WTC11 (cell line): ENCODE measurements around the gene CACNA2D3. TPM values are rescaled to one million over a fixed set of nuclear protein-coding genes. Genes with fewer than 3 reads are reported as not detected.

Experiments
- ATAC-seq: fragments of 200-7000 bp; cut with Tn5 transposase; 2 replicates; pipeline ENCODE4 v1.10.0; 2021; ENCODE audit warnings: mild to moderate bottlenecking, moderate library complexity
- CTCF ChIA-PET: fragments of 300-600 bp; sonication (Branson Sonifier 250); formaldehyde crosslinking; loops from one replicate; lab custom pipeline; 2021; ENCODE audit warnings: antibody characterized with exemption; lab: Charles Lee
- POLR2A ChIA-PET: fragments of 350-600 bp; sonication (Branson Sonifier 250); formaldehyde crosslinking; loops from one replicate; lab custom pipeline; 2021; ENCODE audit warnings: antibody characterized with exemption; lab: Charles Lee
- DNase-seq: peaks from one replicate; pipeline ENCODE4 v3.0.0; 2021; ENCODE audit warnings: low spot score
- H3K27ac Mint-ChIP-seq: 2 replicates; pipeline ENCODE4 v1.8.0; 2021; ENCODE audit warnings: mixed read lengths
- H3K27me3 Mint-ChIP-seq: 2 replicates; pipeline ENCODE4 v1.8.0; 2021; ENCODE audit warnings: low read depth, mild to moderate bottlenecking, moderate library complexity, mixed read lengths
- H3K36me3 Mint-ChIP-seq: 2 replicates; pipeline ENCODE4 v1.8.0; 2021; ENCODE audit warnings: mixed read lengths
- H3K4me1 Mint-ChIP-seq: 2 replicates; pipeline ENCODE4 v1.8.0; 2022; ENCODE audit warnings: mixed read lengths
- H3K4me3 Mint-ChIP-seq: 2 replicates; pipeline ENCODE4 v1.8.0; 2021; ENCODE audit warnings: mild to moderate bottlenecking, moderate library complexity, mixed read lengths
- H3K9me3 Mint-ChIP-seq: 2 replicates; pipeline ENCODE4 v1.8.0; 2021; ENCODE audit warnings: mixed read lengths
- AFF4 ChIP-seq: sonication (generic); formaldehyde crosslinking; IDR thresholded peaks from 2 replicates; pipeline ENCODE4 v1.8.1; 2023; ENCODE audit warnings: mild to moderate bottlenecking, missing genetic modification reagents, borderline replicate concordance
- ARID4B ChIP-seq: sonication (generic); formaldehyde crosslinking; IDR thresholded peaks from 2 replicates; pipeline ENCODE4 v1.8.0; 2023; ENCODE audit warnings: missing genetic modification reagents, mild to moderate bottlenecking, borderline replicate concordance
- CDX4 ChIP-seq: fragments of 250-450 bp; sonication (Bioruptor Pico); IDR thresholded peaks from 2 replicates; pipeline ENCODE4 v1.9.0; 2021; ENCODE audit warnings: moderate library complexity, mild to moderate bottlenecking, inconsistent platforms, borderline replicate concordance
- GRHL2 ChIP-seq: fragments of 250-450 bp; sonication (Bioruptor Pico); IDR thresholded peaks from 2 replicates; pipeline ENCODE4 v1.8.0; 2022; ENCODE audit warnings: mild to moderate bottlenecking, moderate library complexity; ENCODE audit not compliant: insufficient replicate concordance, severe bottlenecking
- RORB ChIP-seq: fragments of 250-450 bp; sonication (Bioruptor Pico); IDR thresholded peaks from 2 replicates; pipeline ENCODE4 v1.9.0; 2021; ENCODE audit warnings: mild to moderate bottlenecking
- SMAD3 ChIP-seq: sonication (generic); formaldehyde crosslinking; IDR thresholded peaks from 2 replicates; pipeline ENCODE4 v1.8.0; 2022; ENCODE audit warnings: missing genetic modification reagents, mild to moderate bottlenecking, borderline replicate concordance
- SMAD4 ChIP-seq: sonication (generic); formaldehyde crosslinking; IDR thresholded peaks from 2 replicates; pipeline ENCODE4 v1.8.0; 2022; ENCODE audit warnings: mild to moderate bottlenecking, missing genetic modification reagents
- SP1 ChIP-seq: sonication (generic); formaldehyde crosslinking; conservative IDR thresholded peaks from 2 replicates; pipeline ENCODE4 v1.8.1; 2022; ENCODE audit warnings: missing genetic modification reagents
- ZNF263 ChIP-seq: sonication (generic); formaldehyde crosslinking; IDR thresholded peaks from 2 replicates; pipeline ENCODE4 v1.8.1; 2022; ENCODE audit warnings: low read depth, mild to moderate bottlenecking, moderate library complexity, missing genetic modification reagents
- ZNF317 ChIP-seq: sonication (generic); formaldehyde crosslinking; IDR thresholded peaks from 2 replicates; pipeline ENCODE4 v1.8.1; 2023; ENCODE audit warnings: low read depth, mild to moderate bottlenecking, moderate library complexity, missing genetic modification reagents, borderline replicate concordance
- ZNF416 ChIP-seq: fragments of 250-450 bp; sonication (Bioruptor Pico); IDR thresholded peaks from 2 replicates; pipeline ENCODE4 v1.9.0; 2021; ENCODE audit warnings: mild to moderate bottlenecking, inconsistent platforms
- total RNA-seq: library from RNA; stranded (reverse); gene quantifications from 3 replicates; pipeline ENCODE4 v1.2.3, GENCODE V29; 2021
- TF ChIP-seq, protein P1 (sequence below): sonication (generic); formaldehyde crosslinking; IDR thresholded peaks from 2 replicates; pipeline ENCODE4 v1.8.0; 2022; ENCODE audit warnings: mild to moderate bottlenecking, missing genetic modification reagents
- TF ChIP-seq, protein P2 (sequence below): sonication (generic); formaldehyde crosslinking; conservative IDR thresholded peaks from 2 replicates; pipeline ENCODE4 v1.8.1; 2022; ENCODE audit warnings: mild to moderate bottlenecking, missing genetic modification reagents

CACNA2D3 gene
- total RNA-seq, 1 experiment from 2014 or later, result 5.0 TPM

GRCh38 chr3:54793171-54793570 is 670.8 kb downstream of the CACNA2D3 start (continued):
- TF ChIP-seq ARID4B (CRISPR knock-in tag) (no peak), ZNF416 (no peak)

DNA sequence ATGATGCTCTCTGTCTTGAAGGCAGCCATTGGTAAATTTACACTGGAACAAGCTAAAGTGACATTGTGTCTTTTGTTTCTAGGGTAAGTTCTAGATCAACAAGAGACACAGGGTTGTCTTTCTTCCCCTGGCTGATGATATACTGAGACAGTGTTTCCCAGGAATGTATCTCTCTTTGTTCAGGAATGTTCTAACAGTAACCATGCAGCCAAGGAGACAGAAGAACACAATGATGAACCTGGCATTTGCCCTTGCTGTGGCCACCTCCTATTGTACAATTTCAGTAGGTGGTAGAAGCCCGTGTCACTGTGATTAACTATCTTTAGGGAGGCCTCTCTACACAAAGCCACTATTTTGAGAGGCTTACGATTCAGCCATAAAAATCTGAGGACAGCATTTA is 674.8 kb downstream of the CACNA2D3 start:
- DNase-seq, result no peak
- Mint-ChIP-seq H3K4me3 (no peak overlapping the region), H3K27me3 (no peaks in the 10 kb centered on the region), H3K9me3 (peaks cover 11% of the 10 kb centered on the region), H3K27ac (no peak overlapping the region), H3K4me1 (peaks cover 30% of the 10 kb centered on the region), H3K36me3 (peaks cover 6% of the 10 kb centered on the region)
- CTCF ChIA-PET, result interaction anchor here (1.3 to 1.8 kb wide), 2 partner anchors 15 to 34 kb away, joined by 4 to 5 read pairs; no protein-coding TSS in a partner anchor
- POLR2A ChIA-PET, result no interaction called here
- TF ChIP-seq ZNF263 (CRISPR knock-in tag), result no peak
- no peak for TF ChIP-seq SMAD3
- TF ChIP-seq SMAD4 (CRISPR knock-in tag), result no peak
- TF ChIP-seq, protein P1, sequence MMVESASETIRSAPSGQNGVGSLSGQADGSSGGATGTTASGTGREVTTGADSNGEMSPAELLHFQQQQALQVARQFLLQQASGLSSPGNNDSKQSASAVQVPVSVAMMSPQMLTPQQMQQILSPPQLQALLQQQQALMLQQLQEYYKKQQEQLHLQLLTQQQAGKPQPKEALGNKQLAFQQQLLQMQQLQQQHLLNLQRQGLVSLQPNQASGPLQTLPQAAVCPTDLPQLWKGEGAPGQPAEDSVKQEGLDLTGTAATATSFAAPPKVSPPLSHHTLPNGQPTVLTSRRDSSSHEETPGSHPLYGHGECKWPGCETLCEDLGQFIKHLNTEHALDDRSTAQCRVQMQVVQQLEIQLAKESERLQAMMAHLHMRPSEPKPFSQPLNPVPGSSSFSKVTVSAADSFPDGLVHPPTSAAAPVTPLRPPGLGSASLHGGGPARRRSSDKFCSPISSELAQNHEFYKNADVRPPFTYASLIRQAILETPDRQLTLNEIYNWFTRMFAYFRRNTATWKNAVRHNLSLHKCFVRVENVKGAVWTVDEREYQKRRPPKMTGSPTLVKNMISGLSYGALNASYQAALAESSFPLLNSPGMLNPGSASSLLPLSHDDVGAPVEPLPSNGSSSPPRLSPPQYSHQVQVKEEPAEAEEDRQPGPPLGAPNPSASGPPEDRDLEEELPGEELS, result no peak
- TF ChIP-seq SP1 (CRISPR knock-in tag), result no peak
- TF ChIP-seq ZNF317 (CRISPR knock-in tag), result no peak
- TF ChIP-seq GRHL2 (CRISPR knock-in tag), result no peak
- TF ChIP-seq CDX4, result no peak
- TF ChIP-seq, protein P2, sequence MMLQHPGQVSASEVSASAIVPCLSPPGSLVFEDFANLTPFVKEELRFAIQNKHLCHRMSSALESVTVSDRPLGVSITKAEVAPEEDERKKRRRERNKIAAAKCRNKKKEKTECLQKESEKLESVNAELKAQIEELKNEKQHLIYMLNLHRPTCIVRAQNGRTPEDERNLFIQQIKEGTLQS, result no peak
- no peak for TF ChIP-seq AFF4 (CRISPR knock-in tag)
- no peak for TF ChIP-seq RORB (CRISPR knock-in tag)
- ATAC-seq, result no peak
